Skeletal muscle tissue (tissue), 4 donors: ENCODE results near the gene KRTAP5-3. TPM values are rescaled to one million over a fixed set of nuclear protein-coding genes. Genes with fewer than 3 reads are reported as not detected.

Experiments
- H3K27ac ChIP-seq: one replicate; pipeline ENCODE4 v1.7.0; 2013; ENCODE audit warnings: mild to moderate bottlenecking, low read depth, low read length, inconsistent platforms
- H3K27me3 ChIP-seq, 3 donors: one replicate each; pipeline ENCODE4 v1.7.0; 2013; ENCODE audit warnings: low read length in 3 of 3; ENCODE audit not compliant: control insufficient read depth in 3 of 3, insufficient read depth in 3 of 3
- H3K36me3 ChIP-seq, 3 donors: one replicate each; pipeline ENCODE4 v1.7.0; 2013; ENCODE audit warnings: low read length in 3 of 3; ENCODE audit not compliant: control insufficient read depth in 3 of 3, insufficient read depth in 3 of 3
- H3K4me1 ChIP-seq, 3 donors: one replicate each; pipeline ENCODE4 v1.7.0; 2013; ENCODE audit warnings: low read length in 3 of 3, mild to moderate bottlenecking in 3 of 3; ENCODE audit not compliant: control insufficient read depth in 3 of 3, insufficient read depth in 3 of 3
- H3K4me3 ChIP-seq, 3 donors: one replicate each; pipeline ENCODE4 v1.7.0; 2013; ENCODE audit warnings: low read length in 3 of 3
- H3K9ac ChIP-seq, 3 donors: one replicate each; pipeline ENCODE4 v1.7.0; 2013; ENCODE audit warnings: low read length in 3 of 3, mild to moderate bottlenecking in 3 of 3, moderate library complexity in 2 of 3, low read depth in 1 of 3
- H3K9me3 ChIP-seq, 3 donors: one replicate each; pipeline ENCODE4 v1.7.0; 2013; ENCODE audit warnings: low read length in 3 of 3; ENCODE audit not compliant: control insufficient read depth in 3 of 3
- total RNA-seq: library from RNA; depleted of rRNA; stranded (reverse); fragments of >200 nt; gene quantifications from one replicate; pipeline ENCODE4 v1.2.3, GENCODE V29; 2014
- donor health status: Osteomylitis.

Gene KRTAP5-3
- total RNA-seq, 1 donor from 2014 or later: not detected

GRCh38 chr11:1632053-1632714 is 23.9 kb upstream of the KRTAP5-3 start:
- peaks cover 25 to 45% (median 43%) of the 10 kb centered on the region in 3 donors for H3K27me3 ChIP-seq
- H3K36me3 ChIP-seq: no peaks in the 10 kb centered on the region
- H3K27ac ChIP-seq: no peak overlapping the region
- H3K9ac ChIP-seq: no peak overlapping the region
- no peaks in the 10 kb centered on the region for H3K9me3 ChIP-seq
- peaks cover 0 to 4% (median 4%) of the 10 kb centered on the region in 3 donors for H3K4me1 ChIP-seq
- H3K4me3 ChIP-seq: no peak overlapping the region

GRCh38 chr11:1631066-1631568 is 22.9 kb upstream of the KRTAP5-3 start:
- no peak overlapping the region for H3K27ac ChIP-seq
- H3K4me3 ChIP-seq: no peak overlapping the region
- H3K9me3 ChIP-seq: no peaks in the 10 kb centered on the region
- H3K9ac ChIP-seq: no peak overlapping the region
- H3K36me3 ChIP-seq: no peaks in the 10 kb centered on the region
- peaks cover 0 to 4% (median 4%) of the 10 kb centered on the region in 3 donors for H3K4me1 ChIP-seq
- peaks cover 26 to 45% (median 41%) of the 10 kb centered on the region in 3 donors for H3K27me3 ChIP-seq

- H3K4me1 ChIP-seq: peaks cover 0 to 4% (median 4%) of the 10 kb centered on the region in 3 donors
- H3K27me3 ChIP-seq: peaks cover 28 to 47% (median 37%) of the 10 kb centered on the region in 3 donors
- no peak overlapping the region for H3K9ac ChIP-seq
- no peaks in the 10 kb centered on the region for H3K36me3 ChIP-seq
- no peak overlapping the region for H3K27ac ChIP-seq
- H3K4me3 ChIP-seq: no peak overlapping the region
- no peaks in the 10 kb centered on the region for H3K9me3 ChIP-seq
These were observed 22.0 kb upstream of the KRTAP5-3 start for GRCh38 chr11:1630271-1630670.

DNA sequence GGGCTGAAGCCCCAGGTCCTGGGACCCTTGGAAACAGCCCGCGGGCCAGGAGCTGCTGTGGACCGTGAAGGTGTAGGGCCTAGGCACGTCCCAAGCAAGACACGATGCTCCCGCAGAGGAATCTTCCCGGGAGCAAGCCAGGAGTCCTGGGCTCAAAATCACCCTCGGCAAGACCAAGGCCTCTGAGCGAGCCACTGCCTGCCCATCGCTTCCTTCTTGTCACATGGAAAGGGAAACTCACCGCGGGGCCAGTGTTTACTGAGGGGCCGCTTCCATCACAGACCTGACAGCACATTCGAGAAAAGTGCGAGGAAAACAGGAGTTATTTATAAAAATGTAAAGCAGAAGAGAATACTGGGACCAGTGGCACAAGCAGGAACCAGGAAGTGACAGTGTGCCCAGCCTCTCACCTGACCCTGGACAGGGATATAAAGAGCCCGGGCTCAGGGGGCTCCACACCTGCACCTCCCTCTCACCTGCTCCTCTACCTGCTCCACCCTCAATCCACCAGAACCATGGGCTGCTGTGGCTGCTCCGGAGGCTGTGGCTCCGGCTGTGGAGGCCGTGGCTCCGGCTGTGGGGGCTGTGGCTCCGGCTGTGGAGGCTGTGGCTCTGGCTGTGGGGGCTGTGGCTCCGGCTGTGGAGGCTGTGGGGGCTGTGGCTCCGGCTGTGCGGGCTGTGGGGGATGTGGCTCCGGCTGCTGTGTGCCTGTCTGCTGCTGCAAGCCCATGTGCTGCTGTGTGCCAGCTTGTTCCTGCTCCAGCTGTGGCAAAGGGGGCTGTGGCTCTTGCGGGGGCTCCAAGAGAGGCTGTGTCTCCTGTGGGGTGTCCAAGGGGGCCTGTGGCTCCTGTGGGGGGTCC is 21.3 kb upstream of the KRTAP5-3 start, which contains the start of gene KRTAP5-5:
Gene KRTAP5-5 (plus strand): TSS at position 450 of the 860 bp plus-strand sequence. CDS start 66 bp downstream, at position 516.
- peaks cover 0 to 4% (median 4%) of the 10 kb centered on the region in 3 donors for H3K4me1 ChIP-seq
- H3K27ac ChIP-seq: no peak within 1 kb of the TSS
- peaks cover 34 to 52% (median 34%) of the 10 kb centered on the region in 3 donors for H3K27me3 ChIP-seq
- no peaks in the 10 kb centered on the region for H3K9me3 ChIP-seq
- H3K36me3 ChIP-seq: no peaks in the 10 kb centered on the region
- H3K4me3 ChIP-seq: no peak within 1 kb of the TSS
- peak within 1 kb of the TSS in 1 of 3 donors; percentile 11 for H3K9ac ChIP-seq

DNA sequence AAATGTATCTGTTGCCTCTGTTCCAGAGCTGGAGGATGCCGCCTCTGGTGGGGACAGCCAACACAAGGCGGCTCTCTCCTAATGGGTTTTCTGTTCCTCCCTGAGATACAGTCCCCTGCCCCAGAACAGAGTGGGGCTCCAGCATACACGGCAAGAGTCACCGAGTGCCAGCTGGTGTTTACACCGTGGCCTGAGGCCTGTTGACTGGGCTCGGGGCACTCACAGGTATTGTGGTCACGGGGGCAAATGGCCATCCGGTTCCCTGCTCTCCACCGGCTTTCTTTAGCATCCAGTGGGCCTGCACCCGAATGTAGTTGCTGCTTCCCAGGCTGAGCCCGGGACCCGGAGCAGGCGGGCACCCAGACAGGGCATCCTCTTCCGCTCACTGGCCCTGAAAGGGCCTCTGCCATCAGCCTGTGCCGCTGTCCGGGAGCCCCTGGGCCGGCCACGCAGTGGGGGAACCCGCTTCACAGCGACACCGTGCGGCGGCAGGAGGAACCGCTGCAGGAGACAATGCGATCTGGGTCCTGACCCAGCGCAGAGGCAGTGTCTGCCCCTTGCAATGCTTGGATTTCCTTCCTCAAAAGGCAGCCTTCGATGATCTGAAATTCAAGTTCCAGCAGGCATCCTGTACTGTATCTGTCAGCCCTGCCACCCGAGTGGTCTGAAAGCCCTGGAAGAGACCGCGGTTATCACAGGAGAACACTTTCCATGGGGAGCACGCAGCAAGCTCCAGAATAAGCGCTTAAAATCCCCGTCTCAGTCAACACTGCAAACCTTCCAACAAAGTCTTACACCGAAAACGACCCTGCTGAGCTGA is 20.5 kb upstream of the KRTAP5-3 start:
- peaks cover 32 to 48% (median 34%) of the 10 kb centered on the region in 3 donors for H3K27me3 ChIP-seq
- H3K4me3 ChIP-seq: no peak overlapping the region
- H3K9me3 ChIP-seq: no peaks in the 10 kb centered on the region
- peak overlapping the region in 1 of 3 donors; percentile 11 for H3K9ac ChIP-seq
- peaks cover 0 to 4% (median 4%) of the 10 kb centered on the region in 3 donors for H3K4me1 ChIP-seq
- H3K36me3 ChIP-seq: no peaks in the 10 kb centered on the region
- no peak overlapping the region for H3K27ac ChIP-seq

- peaks cover 14 to 31% (median 19%) of the 10 kb centered on the region in 3 donors for H3K27me3 ChIP-seq
- peaks cover 0 to 4% (median 0%) of the 10 kb centered on the region in 3 donors for H3K4me1 ChIP-seq
- H3K27ac ChIP-seq: no peak overlapping the region
- H3K36me3 ChIP-seq: no peaks in the 10 kb centered on the region
- no peak overlapping the region for H3K4me3 ChIP-seq
- H3K9me3 ChIP-seq: no peaks in the 10 kb centered on the region
- no peak overlapping the region for H3K9ac ChIP-seq
These were observed 17.3 kb upstream of the KRTAP5-3 start for GRCh38 chr11:1625541-1625940.

- no peak overlapping the region for H3K4me3 ChIP-seq
- H3K9me3 ChIP-seq: no peaks in the 10 kb centered on the region
- H3K9ac ChIP-seq: no peak overlapping the region
- H3K36me3 ChIP-seq: no peaks in the 10 kb centered on the region
- peaks cover 0 to 4% (median 0%) of the 10 kb centered on the region in 3 donors for H3K4me1 ChIP-seq
- peaks cover 11 to 28% (median 16%) of the 10 kb centered on the region in 3 donors for H3K27me3 ChIP-seq
- H3K27ac ChIP-seq: no peak overlapping the region
These were observed 16.4 kb upstream of the KRTAP5-3 start for GRCh38 chr11:1624621-1625020.

GRCh38 chr11:1623716-1624115 is 15.5 kb upstream of the KRTAP5-3 start:
- Histone ChIP-seq H3K9ac (no peak overlapping the region), H3K27me3 (peaks cover 4 to 24% (median 16%) of the 10 kb centered on the region in 3 donors), H3K9me3 (no peaks in the 10 kb centered on the region), H3K27ac (no peak overlapping the region), H3K36me3 (no peaks in the 10 kb centered on the region), H3K4me3 (no peak overlapping the region), H3K4me1 (no peaks in the 10 kb centered on the region)

DNA sequence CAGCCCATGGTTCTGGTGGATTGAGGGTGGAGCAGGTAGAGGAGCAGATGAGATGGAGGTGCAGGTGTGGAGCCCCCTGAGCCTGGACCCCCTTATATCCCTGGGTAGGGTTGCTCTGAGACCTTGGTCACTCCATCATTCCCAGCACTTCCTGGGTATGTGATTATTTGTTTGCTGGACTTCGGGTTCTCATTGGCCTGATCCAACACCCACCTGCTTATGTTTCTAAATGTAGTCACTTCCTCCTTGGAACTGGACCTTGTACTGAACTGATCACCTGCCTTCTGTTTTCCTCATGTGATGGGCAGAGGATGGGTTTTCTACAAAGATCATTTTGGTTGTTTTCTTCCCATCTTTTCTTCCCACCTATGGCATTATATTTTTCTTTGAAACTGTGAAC is 13.8 kb upstream of the KRTAP5-3 start, which contains the start of gene KRTAP5-4:
Gene KRTAP5-4 (minus strand): TSS at position 53 of the 400 bp plus-strand sequence. CDS start 45 bp downstream, at position 8.
- H3K27me3 ChIP-seq: peaks cover 5 to 21% (median 9%) of the 10 kb centered on the region in 3 donors
- no peak within 1 kb of the TSS for H3K4me3 ChIP-seq
- no peaks in the 10 kb centered on the region for H3K36me3 ChIP-seq

More for the DNA sequence above, 13.8 kb upstream of the KRTAP5-3 start, which contains the start of gene KRTAP5-4:
- Histone ChIP-seq H3K9ac (no peak within 1 kb of the TSS), H3K9me3 (no peaks in the 10 kb centered on the region), H3K4me1 (no peaks in the 10 kb centered on the region), H3K27ac (no peak within 1 kb of the TSS)
